ENCODE data around the gene ITGAL. TPM values are rescaled to one million over a fixed set of nuclear protein-coding genes. Genes with fewer than 3 reads are reported as not detected.

ITGAL gene
- total and polyA plus RNA-seq, 2 of the 13 experiments (the other 11 are each of a cell fraction or from before 2014, with no cell fraction given) = 0.86 to 1.2 TPM

DNA sequence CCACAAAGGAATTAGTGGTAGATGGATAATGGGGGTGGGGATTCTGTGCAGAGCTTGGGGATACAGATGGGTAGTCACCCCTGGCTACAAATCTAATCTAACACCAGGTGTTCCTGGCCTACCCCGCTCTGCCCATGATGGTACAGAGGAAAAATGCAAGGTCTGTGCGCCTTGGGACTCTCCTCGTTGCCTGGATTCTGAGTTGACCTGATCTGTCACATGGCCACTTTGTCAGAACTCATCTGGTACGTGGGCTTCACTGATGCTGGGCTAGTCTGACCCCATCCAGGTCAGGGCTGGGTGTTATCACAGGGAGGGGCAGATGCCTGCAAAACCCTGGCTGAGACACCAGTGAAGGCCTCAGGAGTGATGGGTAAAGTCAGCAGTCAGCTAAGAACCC lies 80.4 kb downstream of the ITGAL start:
- intact Hi-C loops (cut with micrococcal nuclease; ENCODE audit: unreplicated experiment) (no loop called here), in situ Hi-C loops (cut with HindIII; ENCODE audit: extremely low pct_ligation_motif_present, low pct_unique_long_range_greater_than_20kb) (no loop called here)
- DNase-seq (ENCODE audit: low spot score) = no peak
- CTCF ChIA-PET (ENCODE audit: low intra/inter-chr PET ratio, low total read pairs) = no interaction called here
- Histone ChIP-seq H3K4me3 (replicated peaks in 1 of 3; ENCODE audit: insufficient read depth in 1 of 3, low read depth in 2 of 3, low read length in 3 of 3) (no peak overlapping the region), H3K27ac (ENCODE audit: extremely low read length, insufficient read depth, low read length) (no peak overlapping the region), H3K36me3 (replicated peaks in 1 of 2; ENCODE audit: control insufficient read depth in 1 of 2, insufficient read depth in 2 of 2, low read length in 2 of 2) (peaks cover 0 to 25% of the 10 kb centered on the region in 2 experiments; a peak in 4 of 5 replicates), H3K9me3 (ENCODE audit: low read length) (no peaks in the 10 kb centered on the region), H3K9ac (ENCODE audit: insufficient read depth, low read depth, low read length) (no peak overlapping the region), H3K27me3 (ENCODE audit: control insufficient read depth in 1 of 2, insufficient read depth in 2 of 2, low read length in 2 of 2) (no peaks in the 10 kb centered on the region), H4K20me1 (ENCODE audit: insufficient read depth, low read length) (no peaks in the 10 kb centered on the region), H2AFZ (ENCODE audit: low read length) (no peak overlapping the region), H3K79me2 (ENCODE audit: insufficient read depth, low read length) (peaks cover 21% of the 10 kb centered on the region), H3K4me1 (ENCODE audit: insufficient read depth, low read length) (peaks cover 55% of the 10 kb centered on the region), H3K4me2 (ENCODE audit: low read depth, low read length) (no peak overlapping the region)
- POLR2A ChIA-PET = interaction anchor here (1.0 to 2.2 kb wide), 2 partner anchors 12 to 19 kb away, joined by 4 to 12 read pairs; no protein-coding TSS in a partner anchor
- WGBS (ENCODE audit: low lambda C conversion rate) = 78% methylated on average over 3 of the region's 4 CpGs
- no peak for FAIRE-seq
- peak; percentile 35; the same call in 1 of the 2 replicates for TF ChIP-seq RBFOX2 (IDR thresholded peaks at IDR 0.05; ENCODE audit: low read depth, low read length)
- TF ChIP-seq, protein P1, sequence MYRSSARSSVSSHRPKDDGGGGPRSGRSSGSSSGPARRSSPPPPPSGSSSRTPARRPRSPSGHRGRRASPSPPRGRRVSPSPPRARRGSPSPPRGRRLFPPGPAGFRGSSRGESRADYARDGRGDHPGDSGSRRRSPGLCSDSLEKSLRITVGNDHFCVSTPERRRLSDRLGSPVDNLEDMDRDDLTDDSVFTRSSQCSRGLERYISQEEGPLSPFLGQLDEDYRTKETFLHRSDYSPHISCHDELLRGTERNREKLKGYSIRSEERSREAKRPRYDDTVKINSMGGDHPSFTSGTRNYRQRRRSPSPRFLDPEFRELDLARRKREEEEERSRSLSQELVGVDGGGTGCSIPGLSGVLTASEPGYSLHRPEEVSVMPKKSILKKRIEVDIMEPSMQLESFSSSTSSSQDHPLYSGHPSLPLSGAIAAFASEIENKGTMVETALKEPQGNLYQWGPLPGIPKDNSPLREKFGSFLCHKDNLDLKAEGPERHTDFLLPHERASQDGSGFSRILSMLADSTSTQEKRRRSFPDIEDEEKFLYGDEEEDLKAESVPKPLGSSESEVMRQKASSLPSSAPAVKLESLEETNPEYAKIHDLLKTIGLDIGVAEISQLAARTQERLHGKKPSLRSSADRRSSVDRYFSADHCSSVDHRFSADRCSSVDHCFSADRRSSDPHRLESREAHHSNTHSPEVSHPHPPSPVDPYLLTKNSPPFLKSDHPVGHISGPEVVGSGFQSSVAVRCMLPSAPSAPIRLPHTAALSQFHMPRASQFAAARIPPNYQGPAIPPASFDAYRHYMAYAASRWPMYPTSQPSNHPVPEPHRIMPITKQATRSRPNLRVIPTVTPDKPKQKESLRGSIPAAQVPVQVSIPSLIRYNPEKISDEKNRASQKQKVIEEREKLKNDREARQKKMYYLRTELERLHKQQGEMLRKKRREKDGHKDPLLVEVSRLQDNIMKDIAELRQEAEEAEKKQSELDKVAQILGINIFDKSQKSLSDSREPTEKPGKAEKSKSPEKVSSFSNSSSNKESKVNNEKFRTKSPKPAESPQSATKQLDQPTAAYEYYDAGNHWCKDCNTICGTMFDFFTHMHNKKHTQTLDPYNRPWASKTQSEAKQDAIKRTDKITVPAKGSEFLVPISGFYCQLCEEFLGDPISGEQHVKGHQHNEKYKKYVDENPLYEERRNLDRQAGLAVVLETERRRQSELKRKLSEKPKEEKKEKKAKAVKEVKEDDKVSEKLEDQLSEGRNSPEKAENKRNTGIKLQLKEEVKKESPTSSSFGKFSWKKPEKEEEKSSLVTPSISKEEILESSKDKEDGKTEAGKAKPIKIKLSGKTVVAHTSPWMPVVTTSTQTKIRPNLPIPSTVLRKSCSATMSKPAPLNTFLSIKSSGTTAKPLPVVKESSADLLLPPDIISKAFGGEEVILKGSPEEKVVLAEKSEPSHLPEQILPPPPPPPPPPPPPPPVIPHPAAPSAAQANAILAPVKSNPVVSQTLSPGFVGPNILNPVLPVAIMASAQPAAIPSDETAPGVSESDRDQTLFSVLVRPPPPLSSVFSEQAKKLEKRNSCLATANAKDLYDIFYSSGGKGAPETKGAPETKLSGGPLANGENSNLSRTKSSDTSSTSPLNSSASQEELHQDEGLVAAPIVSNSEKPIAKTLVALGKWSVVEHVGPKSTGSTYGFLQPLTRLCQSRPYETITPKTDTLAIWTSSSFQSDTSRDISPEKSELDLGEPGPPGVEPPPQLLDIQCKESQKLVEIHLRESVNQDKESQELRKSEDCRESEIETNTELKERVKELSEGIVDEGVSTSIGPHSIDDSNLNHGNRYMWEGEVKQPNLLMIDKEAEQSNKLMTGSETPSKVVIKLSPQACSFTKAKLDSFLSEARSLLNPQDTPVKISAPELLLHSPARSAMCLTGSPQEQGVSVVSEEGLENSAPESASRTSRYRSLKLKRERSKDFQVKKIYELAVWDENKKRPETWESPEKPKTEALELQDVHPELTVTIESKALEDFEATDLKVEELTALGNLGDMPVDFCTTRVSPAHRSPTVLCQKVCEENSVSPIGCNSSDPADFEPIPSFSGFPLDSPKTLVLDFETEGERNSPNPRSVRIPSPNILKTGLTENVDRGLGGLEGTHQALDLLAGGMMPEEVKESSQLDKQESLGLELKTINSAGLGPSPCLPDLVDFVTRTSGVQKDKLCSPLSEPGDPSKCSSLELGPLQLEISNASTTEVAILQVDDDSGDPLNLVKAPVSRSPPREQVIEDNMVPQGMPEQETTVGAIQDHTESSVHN (CRISPR knock-in tag; IDR thresholded peaks at IDR 0.05) = 0 out of 2 replicates have a peak, but pooled peaks have one; percentile 25
- TF ChIP-seq ZBTB38 (CRISPR knock-in tag; IDR thresholded peaks at IDR 0.05) = 0 out of 2 replicates have a peak, but pooled peaks have one; percentile 45
- TF ChIP-seq NONO (IDR thresholded peaks at IDR 0.05) = no peak
- TF ChIP-seq NONO (CRISPR knock-in tag; conservative IDR thresholded peaks at IDR 0.05) = peak; percentile 47; the same call in 1 of the 2 replicates
- TF ChIP-seq POLR2G (IDR thresholded peaks at IDR 0.05; ENCODE audit: low read depth, low read length) = peak; percentile 58; the same call in 1 of the 2 replicates
- no peak for TF ChIP-seq ZKSCAN5 (CRISPR knock-in tag; IDR thresholded peaks at IDR 0.05)
- TF ChIP-seq NR2F1 (CRISPR knock-in tag; IDR thresholded peaks at IDR 0.05) = no peak
- TF ChIP-seq ZNF598 (CRISPR knock-in tag; IDR thresholded peaks at IDR 0.05; ENCODE audit: borderline replicate concordance) = 0 out of 2 replicates have a peak, but pooled peaks have one; percentile 27
- no peak for TF ChIP-seq MIXL1 (CRISPR knock-in tag; IDR thresholded peaks at IDR 0.05)
- TF ChIP-seq NRL (CRISPR knock-in tag; IDR thresholded peaks at IDR 0.05; ENCODE audit: borderline replicate concordance) = peak; percentile 42; the same call in 1 of the 2 replicates
- TF ChIP-seq ZNF772 (CRISPR knock-in tag; IDR thresholded peaks at IDR 0.05) = no peak
- TF ChIP-seq ZC3H13 (CRISPR knock-in tag; IDR thresholded peaks at IDR 0.05) = peak; percentile 90
- TF ChIP-seq POLR2A (IDR thresholded peaks at IDR 0.05; ENCODE audit: insufficient read depth in 1 of 2, low read depth in 2 of 2, low read length in 2 of 2) = peak in 1 of 2 experiments; percentile 58; a peak in 1 of 4 replicates
- BruUV-seq (replicated peaks) = no TSS peak
- no peak for ATAC-seq
